ENCODE measurements around the gene SYT1.

Gene SYT1

GRCh38 chr12:79059557-79059956, 195.0 kb downstream of the SYT1 start:
- Histone ChIP-seq H3K4me1 (ENCODE audit: control insufficient read depth, insufficient read depth, low read depth, low read length) (no peaks in the 10 kb centered on the region), H2AFZ (ENCODE audit: low read depth, low read length) (no peak overlapping the region)

DNA sequence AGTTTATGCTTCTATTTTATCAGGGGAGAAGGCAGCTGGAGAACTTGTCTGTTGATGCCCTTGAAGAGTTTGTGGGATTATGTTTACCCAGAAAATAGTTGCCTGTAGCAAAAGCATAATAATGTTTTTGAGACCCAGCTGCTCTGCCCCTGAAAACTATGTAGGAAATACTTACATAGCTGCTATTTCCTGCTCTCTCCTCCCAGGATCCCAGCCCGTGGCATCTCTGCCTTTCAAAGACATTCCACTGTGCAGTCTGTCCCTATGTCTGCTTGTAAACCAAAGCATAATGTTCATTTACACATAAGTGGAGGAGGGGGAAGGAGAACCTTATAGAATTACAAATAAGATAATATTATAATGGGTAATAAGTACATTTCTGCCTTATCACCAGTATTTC, 198.7 kb downstream of the SYT1 start:
- Histone ChIP-seq H3K23ac (ENCODE audit: low read length in 2 of 2) (no peak overlapping the region), H3K79me1 (replicated peaks; ENCODE audit: low read length, poor library complexity, severe bottlenecking) (no peaks in the 10 kb centered on the region), H3K4me2 (ENCODE audit: low read length, poor library complexity, severe bottlenecking) (no peak overlapping the region), H2AK5ac (ENCODE audit: low read length, severe bottlenecking) (no peak overlapping the region), H2BK120ac (ENCODE audit: low read depth, low read length) (no peak overlapping the region), H2BK15ac (ENCODE audit: low read depth, poor library complexity, severe bottlenecking) (no peak overlapping the region), H3K4me3 (ENCODE audit: insufficient read depth in 1 of 2, low read depth in 1 of 2, low read length in 2 of 2) (no peak overlapping the region), H2BK12ac (ENCODE audit: low read length in 2 of 2) (no peak overlapping the region), H3K27ac (ENCODE audit: low read length, poor library complexity, severe bottlenecking) (no peak overlapping the region), H3K27me3 (ENCODE audit: control insufficient read depth in 1 of 2, insufficient read depth in 1 of 2, low read length in 2 of 2) (no peaks in the 10 kb centered on the region), H3K4me1 (ENCODE audit: control insufficient read depth, insufficient read depth, low read depth, low read length) (no peaks in the 10 kb centered on the region), H3K36me3 (ENCODE audit: control insufficient read depth in 1 of 2, insufficient read depth in 2 of 2, low read depth in 1 of 2, low read length in 2 of 2) (no peaks in the 10 kb centered on the region), H2BK5ac (ENCODE audit: low read depth, low read length, poor library complexity, severe bottlenecking) (no peak overlapping the region), H2AFZ (ENCODE audit: low read depth, low read length) (no peak overlapping the region), H3K9ac (ENCODE audit: low read length) (no peak overlapping the region), H3K9me3 (ENCODE audit: control insufficient read depth, low read length) (no peaks in the 10 kb centered on the region), H3K4ac (ENCODE audit: low read depth in 1 of 2, low read length in 2 of 2) (no peak overlapping the region), H3K14ac (ENCODE audit: low read length in 2 of 2) (no peak overlapping the region), H4K91ac (ENCODE audit: low read length) (no peak overlapping the region), H4K8ac (ENCODE audit: low read length) (no peak overlapping the region), H3K18ac (ENCODE audit: low read depth in 1 of 2, low read length in 2 of 2) (no peak overlapping the region)
- 0% methylated on average over 1 of the region's 1 CpG for WGBS
- DNase-seq, result peak; percentile 43

More at GRCh38 chr12:79059557-79059956, 195.0 kb downstream of the SYT1 start:
- Histone ChIP-seq H2BK5ac (ENCODE audit: low read depth, low read length, poor library complexity, severe bottlenecking) (no peak overlapping the region), H2BK15ac (ENCODE audit: low read depth, poor library complexity, severe bottlenecking) (no peak overlapping the region), H3K18ac (ENCODE audit: low read depth in 1 of 2, low read length in 2 of 2) (no peak overlapping the region), H2BK120ac (ENCODE audit: low read depth, low read length) (no peak overlapping the region), H3K4ac (ENCODE audit: low read depth in 1 of 2, low read length in 2 of 2) (no peak overlapping the region), H3K79me1 (replicated peaks; ENCODE audit: low read length, poor library complexity, severe bottlenecking) (no peaks in the 10 kb centered on the region), H2BK12ac (ENCODE audit: low read length in 2 of 2) (peak overlapping the region in 1 of 2 experiments; percentile 71), H3K23ac (ENCODE audit: low read length in 2 of 2) (no peak overlapping the region), H3K14ac (ENCODE audit: low read length in 2 of 2) (no peak overlapping the region), H3K4me3 (ENCODE audit: insufficient read depth in 1 of 2, low read depth in 1 of 2, low read length in 2 of 2) (no peak overlapping the region), H3K4me2 (ENCODE audit: low read length, poor library complexity, severe bottlenecking) (no peak overlapping the region), H3K9me3 (ENCODE audit: control insufficient read depth, low read length) (no peaks in the 10 kb centered on the region), H4K8ac (ENCODE audit: low read length) (no peak overlapping the region), H3K27ac (ENCODE audit: low read length, poor library complexity, severe bottlenecking) (no peak overlapping the region), H3K9ac (ENCODE audit: low read length) (no peak overlapping the region), H4K91ac (ENCODE audit: low read length) (no peak overlapping the region), H3K27me3 (ENCODE audit: control insufficient read depth in 1 of 2, insufficient read depth in 1 of 2, low read length in 2 of 2) (no peaks in the 10 kb centered on the region), H3K36me3 (ENCODE audit: control insufficient read depth in 1 of 2, insufficient read depth in 2 of 2, low read depth in 1 of 2, low read length in 2 of 2) (no peaks in the 10 kb centered on the region), H2AK5ac (ENCODE audit: low read length, severe bottlenecking) (no peak overlapping the region)
- DNase-seq, result no peak

- Histone ChIP-seq H4K91ac (ENCODE audit: low read length) (no peak overlapping the region), H3K23ac (ENCODE audit: low read length in 2 of 2) (no peak overlapping the region), H4K8ac (ENCODE audit: low read length) (no peak overlapping the region), H2AFZ (ENCODE audit: low read depth, low read length) (no peak overlapping the region), H3K27me3 (ENCODE audit: control insufficient read depth in 1 of 2, insufficient read depth in 1 of 2, low read length in 2 of 2) (no peaks in the 10 kb centered on the region), H2BK120ac (ENCODE audit: low read depth, low read length) (no peak overlapping the region), H2BK5ac (ENCODE audit: low read depth, low read length, poor library complexity, severe bottlenecking) (no peak overlapping the region), H3K9me3 (ENCODE audit: control insufficient read depth, low read length) (no peaks in the 10 kb centered on the region), H2AK5ac (ENCODE audit: low read length, severe bottlenecking) (no peak overlapping the region), H3K18ac (ENCODE audit: low read depth in 1 of 2, low read length in 2 of 2) (no peak overlapping the region), H2BK12ac (ENCODE audit: low read length in 2 of 2) (no peak overlapping the region), H3K4me1 (ENCODE audit: control insufficient read depth, insufficient read depth, low read depth, low read length) (no peaks in the 10 kb centered on the region), H3K14ac (ENCODE audit: low read length in 2 of 2) (no peak overlapping the region), H3K79me1 (replicated peaks; ENCODE audit: low read length, poor library complexity, severe bottlenecking) (no peaks in the 10 kb centered on the region), H3K36me3 (ENCODE audit: control insufficient read depth in 1 of 2, insufficient read depth in 2 of 2, low read depth in 1 of 2, low read length in 2 of 2) (no peaks in the 10 kb centered on the region), H3K4ac (ENCODE audit: low read depth in 1 of 2, low read length in 2 of 2) (no peak overlapping the region), H3K4me3 (ENCODE audit: insufficient read depth in 1 of 2, low read depth in 1 of 2, low read length in 2 of 2) (no peak overlapping the region), H2BK15ac (ENCODE audit: low read depth, poor library complexity, severe bottlenecking) (no peak overlapping the region), H3K9ac (ENCODE audit: low read length) (no peak overlapping the region), H3K27ac (ENCODE audit: low read length, poor library complexity, severe bottlenecking) (no peak overlapping the region), H3K4me2 (ENCODE audit: low read length, poor library complexity, severe bottlenecking) (no peak overlapping the region)
- DNase-seq, result no peak
These were observed 203.4 kb downstream of the SYT1 start for GRCh38 chr12:79067977-79068376.

- H3K9me3 ChIP-seq (ENCODE audit: control insufficient read depth, low read length), result no peaks in the 10 kb centered on the region
- H4K8ac ChIP-seq (ENCODE audit: low read length), result no peak overlapping the region
These were observed 204.4 kb downstream of the SYT1 start for GRCh38 chr12:79069009-79069408.

More at GRCh38 chr12:79069009-79069408, 204.4 kb downstream of the SYT1 start:
- Histone ChIP-seq H3K27me3 (ENCODE audit: control insufficient read depth in 1 of 2, insufficient read depth in 1 of 2, low read length in 2 of 2) (no peaks in the 10 kb centered on the region), H3K4me1 (ENCODE audit: control insufficient read depth, insufficient read depth, low read depth, low read length) (no peaks in the 10 kb centered on the region), H3K36me3 (ENCODE audit: control insufficient read depth in 1 of 2, insufficient read depth in 2 of 2, low read depth in 1 of 2, low read length in 2 of 2) (no peaks in the 10 kb centered on the region), H2BK120ac (ENCODE audit: low read depth, low read length) (no peak overlapping the region), H3K27ac (ENCODE audit: low read length, poor library complexity, severe bottlenecking) (no peak overlapping the region), H3K9ac (ENCODE audit: low read length) (no peak overlapping the region), H2AFZ (ENCODE audit: low read depth, low read length) (no peak overlapping the region), H3K14ac (ENCODE audit: low read length in 2 of 2) (no peak overlapping the region), H2AK5ac (ENCODE audit: low read length, severe bottlenecking) (no peak overlapping the region), H2BK15ac (ENCODE audit: low read depth, poor library complexity, severe bottlenecking) (no peak overlapping the region), H2BK12ac (ENCODE audit: low read length in 2 of 2) (no peak overlapping the region), H3K4ac (ENCODE audit: low read depth in 1 of 2, low read length in 2 of 2) (no peak overlapping the region), H3K4me3 (ENCODE audit: insufficient read depth in 1 of 2, low read depth in 1 of 2, low read length in 2 of 2) (no peak overlapping the region), H4K91ac (ENCODE audit: low read length) (no peak overlapping the region), H3K4me2 (ENCODE audit: low read length, poor library complexity, severe bottlenecking) (no peak overlapping the region), H2BK5ac (ENCODE audit: low read depth, low read length, poor library complexity, severe bottlenecking) (no peak overlapping the region), H3K18ac (ENCODE audit: low read depth in 1 of 2, low read length in 2 of 2) (no peak overlapping the region), H3K23ac (ENCODE audit: low read length in 2 of 2) (no peak overlapping the region), H3K79me1 (replicated peaks; ENCODE audit: low read length, poor library complexity, severe bottlenecking) (no peaks in the 10 kb centered on the region)
- no peak for DNase-seq
